Suppressor macrophage (primary cell): ENCODE data around the gene SPANXN3.
"Not testable (repeated sequence)": the region's sequence is repeated elsewhere in the genome, so short reads cannot be mapped to it uniquely, and the experiment has no call there.

Experiments
- DNase-seq, 4 experiments: peaks; one replicate each; pipeline ENCODE4 v3.0.0-alpha.2; 2020 to 2022
- total RNA-seq, 17 experiments: gene quantifications; one replicate each; lab custom pipeline; 2026; ENCODE audit warnings: mixed read lengths in 6 of 17, inconsistent platforms in 3 of 17; lab: John Stamatoyannopoulos, UW

The SPANXN3 gene
- 0 to 0.11 (median 0) reads per million in 17 experiments for total RNA-seq

- not testable (repeated sequence) for DNase-seq
Measured at GRCh38 chrX:143517375-143517774, at the start of gene SPANXN3. Gene SPANXN3, minus strand, starts transcription at chrX:143517475. Its CDS starts 84 bp downstream, at chrX:143517391.

- DNase-seq: no peak
Measured at GRCh38 chrX:143536176-143536575, 18.9 kb upstream of the SPANXN3 start.

GRCh38 chrX:143502196-143502595 lies 15.1 kb downstream of the SPANXN3 start:
- not testable (repeated sequence) for DNase-seq

- DNase-seq: no peak
Measured at GRCh38 chrX:143500751-143501150, 16.5 kb downstream of the SPANXN3 start.

- DNase-seq: no peak
Measured at GRCh38 chrX:143486105-143486504, 31.2 kb downstream of the SPANXN3 start.

- DNase-seq: no peak
Measured at GRCh38 chrX:143476751-143477150, 40.5 kb downstream of the SPANXN3 start.

GRCh38 chrX:143472347-143472938 lies 44.8 kb downstream of the SPANXN3 start:
- DNase-seq: no peak

GRCh38 chrX:143466130-143466529 lies 51.1 kb downstream of the SPANXN3 start:
- no peak for DNase-seq

GRCh38 chrX:143462696-143463095 lies 54.6 kb downstream of the SPANXN3 start:
- DNase-seq: no peak

GRCh38 chrX:143461606-143462005 lies 55.7 kb downstream of the SPANXN3 start:
- DNase-seq: no peak
